GM03348 (cell line): ENCODE measurements around the gene RAP1GDS1.
"Not testable (repeated sequence)": the region's sequence is repeated elsewhere in the genome, so short reads cannot be mapped to it uniquely, and the experiment has no call there.

Experiments
- DNase-seq: peaks from one replicate; pipeline ENCODE4 v3.0.0; 2012; ENCODE audit warnings: low spot score

The RAP1GDS1 gene

GRCh38 chr4:98288671-98289070 lies 27.5 kb downstream of the RAP1GDS1 start:
- DNase-seq: not testable (repeated sequence)

GRCh38 chr4:98289375-98289774 lies 28.2 kb downstream of the RAP1GDS1 start:
- DNase-seq: no peak

GRCh38 chr4:98290511-98290910 lies 29.3 kb downstream of the RAP1GDS1 start:
- peak; percentile 28 for DNase-seq

- no peak for DNase-seq
Measured at GRCh38 chr4:98293104-98293887, 32.1 kb downstream of the RAP1GDS1 start.

- DNase-seq: no peak
Measured at GRCh38 chr4:98298022-98298421, 36.8 kb downstream of the RAP1GDS1 start.

GRCh38 chr4:98300706-98301105 lies 39.5 kb downstream of the RAP1GDS1 start:
- DNase-seq: no peak

GRCh38 chr4:98305576-98305975 lies 44.4 kb downstream of the RAP1GDS1 start:
- no peak for DNase-seq

- no peak for DNase-seq
Measured at GRCh38 chr4:98310867-98311266, 49.7 kb downstream of the RAP1GDS1 start.

- no peak for DNase-seq
Measured at GRCh38 chr4:98311656-98312055, 50.5 kb downstream of the RAP1GDS1 start.

GRCh38 chr4:98314791-98315565 lies 53.8 kb downstream of the RAP1GDS1 start:
- peak; percentile 9 for DNase-seq

- DNase-seq: no peak
Measured at GRCh38 chr4:98318521-98318920, 57.3 kb downstream of the RAP1GDS1 start.

- no peak for DNase-seq
Measured at GRCh38 chr4:98319021-98319420, 57.8 kb downstream of the RAP1GDS1 start.

GRCh38 chr4:98326168-98326567 lies 65.0 kb downstream of the RAP1GDS1 start:
- DNase-seq: no peak

- DNase-seq: no peak
Measured at GRCh38 chr4:98327694-98328093, 66.5 kb downstream of the RAP1GDS1 start.

GRCh38 chr4:98329879-98330640 lies 68.9 kb downstream of the RAP1GDS1 start:
- not testable (repeated sequence) for DNase-seq

- DNase-seq: no peak
Measured at GRCh38 chr4:98332017-98332416, 70.8 kb downstream of the RAP1GDS1 start.

- DNase-seq: no peak
Measured at GRCh38 chr4:98334461-98334860, 73.3 kb downstream of the RAP1GDS1 start.

- DNase-seq: no peak
Measured at GRCh38 chr4:98338761-98339438, 77.7 kb downstream of the RAP1GDS1 start.

- no peak for DNase-seq
Measured at GRCh38 chr4:98341309-98341708, 80.1 kb downstream of the RAP1GDS1 start.

- no peak for DNase-seq
Measured at GRCh38 chr4:98343626-98344025, 82.4 kb downstream of the RAP1GDS1 start.

- DNase-seq: no peak
Measured at GRCh38 chr4:98345838-98346237, 84.7 kb downstream of the RAP1GDS1 start.

- peak; percentile 23 for DNase-seq
Measured at GRCh38 chr4:98352396-98352795, 91.2 kb downstream of the RAP1GDS1 start.
